K562 (cell line): Measurements from ENCODE around the gene TMEM107. TPM values are rescaled to one million over a fixed set of nuclear protein-coding genes. Genes with fewer than 3 reads are reported as not detected.

ENCODE experiments used
- BACH1 ChIP-seq: fragments of 200-800 bp; sonication (Bioruptor generic); IDR thresholded peaks from 2 replicates; pipeline ENCODE4 v1.6.1; 2016; ENCODE audit warnings: missing genetic modification characterization, missing compliant biosample characterization
- EWSR1 ChIP-seq: fragments of 450-650 bp; IDR thresholded peaks from 2 replicates; pipeline ENCODE4 v1.6.1; 2018; ENCODE audit warnings: borderline replicate concordance, mild to moderate bottlenecking, low read depth, moderate library complexity; ENCODE audit not compliant: partially characterized antibody
- KDM4B ChIP-seq, 2 experiments: fragments of 450-650 bp in 1 of 2; sonication (generic) in 1 of 2; IDR thresholded peaks; 2 replicates each; pipeline ENCODE4 v1.6.1; 2016 to 2017; ENCODE audit warnings: borderline replicate concordance in 2 of 2, antibody characterized with exemption in 1 of 2, low read depth in 1 of 2, mild to moderate bottlenecking in 1 of 2
- KLF16 ChIP-seq: IDR thresholded peaks from 2 replicates; pipeline ENCODE4 v1.6.1; 2016; ENCODE audit warnings: antibody characterized with exemption
- RHOXF2B ChIP-seq: fragments of 250-450 bp; sonication (Bioruptor Pico); conservative IDR thresholded peaks from 2 replicates; pipeline ENCODE4 v1.5.1; 2021
- TRIM28 ChIP-seq: fragments of 450-650 bp; IDR thresholded peaks from 2 replicates; pipeline ENCODE4 v1.6.1; 2017
- TSC22D4 ChIP-seq: fragments of 450-650 bp; IDR thresholded peaks from 2 replicates; pipeline ENCODE4 v1.6.1; 2016; ENCODE audit warnings: missing genetic modification characterization, missing biosample characterization, control low read depth
- ZFX ChIP-seq: sonication (generic); formaldehyde crosslinking; IDR thresholded peaks from 2 replicates; pipeline ENCODE4 v1.8.0; 2022; ENCODE audit warnings: mild to moderate bottlenecking, missing genetic modification reagents, moderate library complexity
- ZNF239 ChIP-seq: fragments of 250-450 bp; sonication (Bioruptor Pico); IDR thresholded peaks from 2 replicates; pipeline ENCODE4 v1.4.0; 2020; ENCODE audit warnings: mild to moderate bottlenecking
- ZNF583 ChIP-seq: fragments of 250-450 bp; sonication (Bioruptor Pico); IDR thresholded peaks from 2 replicates; pipeline ENCODE4 v1.4.0; 2020
- polyA plus RNA-seq, 8 experiments: library from polyadenylated mRNA; depleted of rRNA in 4 of 8; stranded (reverse) in 5 of 8; unstranded in 3 of 8; fragments of >200 nt; fragmentation: Nextera tagmentation in 2 of 8; fragmentation: Illumina TruSeq in 1 of 8; extraction: Ambion mirVana in 2 of 8; extraction: Trizol in 1 of 8; gene quantifications; 2 replicates each; pipeline versions ENCODE4 v1.2.1 to v1.2.3, GENCODE V29; 2011 to 2014; ENCODE audit warnings: inconsistent platforms in 1 of 8, missing spikeins in 1 of 8
- total RNA-seq, 7 experiments: library from RNA; depleted of rRNA in 6 of 7; stranded (reverse); fragments of >200 nt in 6 of 7; fragmentation: Illumina TruSeq in 2 of 7; extraction: Trizol in 2 of 7; gene quantifications; 2 replicates each; pipeline versions ENCODE4 v1.2.1 to v1.2.3, GENCODE V29; 2011 to 2021; ENCODE audit warnings: low replicate concordance in 1 of 7
- TF ChIP-seq, protein P1 (sequence below): fragments of 250-450 bp; sonication (Bioruptor Pico); IDR thresholded peaks from 2 replicates; pipeline ENCODE4 v1.8.0; 2022; ENCODE audit warnings: inconsistent platforms
- TF ChIP-seq, protein P2 (sequence below): fragments of 450-650 bp; formaldehyde crosslinking; IDR thresholded peaks from 2 replicates; pipeline ENCODE4 v1.4.0; 2022; ENCODE audit warnings: missing genetic modification characterization
- TF ChIP-seq, protein P3 (sequence below): sonication (generic); formaldehyde crosslinking; IDR thresholded peaks from 2 replicates; pipeline ENCODE4 v1.8.1; 2023; ENCODE audit warnings: mild to moderate bottlenecking, missing genetic modification reagents, moderate library complexity
- TF ChIP-seq, protein P4 (sequence below): fragments of 200-800 bp; sonication (Bioruptor generic); IDR thresholded peaks from 2 replicates; pipeline ENCODE4 v1.6.1; 2017; ENCODE audit warnings: missing genetic modification characterization, missing compliant biosample characterization
- TF ChIP-seq, protein P5 (sequence below): fragments of 250-450 bp; sonication (Bioruptor Pico); IDR thresholded peaks from 2 replicates; pipeline ENCODE4 v1.8.0; 2021; ENCODE audit warnings: moderate library complexity, mild to moderate bottlenecking, inconsistent platforms
- TF ChIP-seq, protein P6 (sequence below): fragments of 250-450 bp; sonication (Bioruptor Pico); IDR thresholded peaks from 2 replicates; pipeline ENCODE4 v1.4.0; 2020; ENCODE audit warnings: mild to moderate bottlenecking, moderate library complexity
- TF ChIP-seq, protein P7 (sequence below): sonication (generic); formaldehyde crosslinking; IDR thresholded peaks from 2 replicates; pipeline ENCODE4 v1.8.1; 2023; ENCODE audit warnings: mild to moderate bottlenecking, missing genetic modification reagents

Gene TMEM107
- total and polyA plus RNA-seq, 9 of the 15 experiments (the other 6 are each of a cell fraction or from before 2014, with no cell fraction given): 7.1 to 26.2 (median 16.9) TPM

DNA sequence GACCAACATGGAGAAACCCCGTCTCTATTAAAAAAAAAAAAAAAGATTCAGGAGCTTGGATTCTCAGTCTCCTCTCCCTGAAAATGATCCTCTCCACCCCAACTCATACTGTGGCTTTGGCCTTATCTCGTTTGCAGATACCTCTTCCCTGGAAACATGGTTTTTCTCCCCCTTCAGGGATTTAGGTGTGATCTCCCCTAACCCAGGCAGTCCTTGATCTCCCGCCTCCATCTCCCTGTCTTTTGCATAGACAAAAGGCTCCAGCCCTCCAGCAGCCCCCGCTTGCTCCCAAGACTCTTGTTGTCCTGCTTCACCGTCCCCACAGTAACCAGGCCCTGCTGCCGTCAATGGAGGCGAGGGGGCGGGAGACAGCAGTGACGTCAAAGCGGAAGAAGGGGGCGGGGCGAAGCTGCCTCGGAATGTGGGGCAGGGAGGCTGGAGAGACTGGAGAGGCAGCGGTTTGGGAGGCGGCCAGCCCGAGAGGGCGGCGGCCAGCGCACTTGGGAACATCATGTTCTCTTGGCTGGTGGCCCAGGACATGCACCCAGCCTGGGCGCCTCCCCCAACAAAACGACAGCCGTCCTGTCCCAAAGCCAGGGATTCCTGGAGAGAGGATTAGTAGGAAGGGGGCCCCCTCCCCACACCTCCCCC, 22.1 kb downstream of the TMEM107 start (continued):
- TF ChIP-seq, protein P1, sequence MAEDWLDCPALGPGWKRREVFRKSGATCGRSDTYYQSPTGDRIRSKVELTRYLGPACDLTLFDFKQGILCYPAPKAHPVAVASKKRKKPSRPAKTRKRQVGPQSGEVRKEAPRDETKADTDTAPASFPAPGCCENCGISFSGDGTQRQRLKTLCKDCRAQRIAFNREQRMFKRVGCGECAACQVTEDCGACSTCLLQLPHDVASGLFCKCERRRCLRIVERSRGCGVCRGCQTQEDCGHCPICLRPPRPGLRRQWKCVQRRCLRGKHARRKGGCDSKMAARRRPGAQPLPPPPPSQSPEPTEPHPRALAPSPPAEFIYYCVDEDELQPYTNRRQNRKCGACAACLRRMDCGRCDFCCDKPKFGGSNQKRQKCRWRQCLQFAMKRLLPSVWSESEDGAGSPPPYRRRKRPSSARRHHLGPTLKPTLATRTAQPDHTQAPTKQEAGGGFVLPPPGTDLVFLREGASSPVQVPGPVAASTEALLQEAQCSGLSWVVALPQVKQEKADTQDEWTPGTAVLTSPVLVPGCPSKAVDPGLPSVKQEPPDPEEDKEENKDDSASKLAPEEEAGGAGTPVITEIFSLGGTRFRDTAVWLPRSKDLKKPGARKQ: no peak
- TF ChIP-seq KLF16 (no peak), ZNF239 (CRISPR knock-in tag) (no peak), RHOXF2B (CRISPR knock-in tag) (no peak), TSC22D4 (no peak), ZNF583 (no peak), BACH1 (tag) (no peak), EWSR1 (no peak), ZFX (CRISPR knock-in tag) (peak; percentile 67), TRIM28 (no peak), KDM4B (IDR thresholded peaks at IDR 0.05; ENCODE audit: borderline replicate concordance in 2 of 2, low read depth in 1 of 2) (no peak)
- TF ChIP-seq, protein P2, sequence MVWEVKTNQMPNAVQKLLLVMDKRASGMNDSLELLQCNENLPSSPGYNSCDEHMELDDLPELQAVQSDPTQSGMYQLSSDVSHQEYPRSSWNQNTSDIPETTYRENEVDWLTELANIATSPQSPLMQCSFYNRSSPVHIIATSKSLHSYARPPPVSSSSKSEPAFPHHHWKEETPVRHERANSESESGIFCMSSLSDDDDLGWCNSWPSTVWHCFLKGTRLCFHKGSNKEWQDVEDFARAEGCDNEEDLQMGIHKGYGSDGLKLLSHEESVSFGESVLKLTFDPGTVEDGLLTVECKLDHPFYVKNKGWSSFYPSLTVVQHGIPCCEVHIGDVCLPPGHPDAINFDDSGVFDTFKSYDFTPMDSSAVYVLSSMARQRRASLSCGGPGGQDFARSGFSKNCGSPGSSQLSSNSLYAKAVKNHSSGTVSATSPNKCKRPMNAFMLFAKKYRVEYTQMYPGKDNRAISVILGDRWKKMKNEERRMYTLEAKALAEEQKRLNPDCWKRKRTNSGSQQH (CRISPR knock-in tag): no peak
- TF ChIP-seq, protein P3, sequence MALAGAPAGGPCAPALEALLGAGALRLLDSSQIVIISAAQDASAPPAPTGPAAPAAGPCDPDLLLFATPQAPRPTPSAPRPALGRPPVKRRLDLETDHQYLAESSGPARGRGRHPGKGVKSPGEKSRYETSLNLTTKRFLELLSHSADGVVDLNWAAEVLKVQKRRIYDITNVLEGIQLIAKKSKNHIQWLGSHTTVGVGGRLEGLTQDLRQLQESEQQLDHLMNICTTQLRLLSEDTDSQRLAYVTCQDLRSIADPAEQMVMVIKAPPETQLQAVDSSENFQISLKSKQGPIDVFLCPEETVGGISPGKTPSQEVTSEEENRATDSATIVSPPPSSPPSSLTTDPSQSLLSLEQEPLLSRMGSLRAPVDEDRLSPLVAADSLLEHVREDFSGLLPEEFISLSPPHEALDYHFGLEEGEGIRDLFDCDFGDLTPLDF (CRISPR knock-in tag): no peak
- TF ChIP-seq, protein P4, sequence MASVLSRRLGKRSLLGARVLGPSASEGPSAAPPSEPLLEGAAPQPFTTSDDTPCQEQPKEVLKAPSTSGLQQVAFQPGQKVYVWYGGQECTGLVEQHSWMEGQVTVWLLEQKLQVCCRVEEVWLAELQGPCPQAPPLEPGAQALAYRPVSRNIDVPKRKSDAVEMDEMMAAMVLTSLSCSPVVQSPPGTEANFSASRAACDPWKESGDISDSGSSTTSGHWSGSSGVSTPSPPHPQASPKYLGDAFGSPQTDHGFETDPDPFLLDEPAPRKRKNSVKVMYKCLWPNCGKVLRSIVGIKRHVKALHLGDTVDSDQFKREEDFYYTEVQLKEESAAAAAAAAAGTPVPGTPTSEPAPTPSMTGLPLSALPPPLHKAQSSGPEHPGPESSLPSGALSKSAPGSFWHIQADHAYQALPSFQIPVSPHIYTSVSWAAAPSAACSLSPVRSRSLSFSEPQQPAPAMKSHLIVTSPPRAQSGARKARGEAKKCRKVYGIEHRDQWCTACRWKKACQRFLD (CRISPR knock-in tag): no peak
- TF ChIP-seq, protein P5, sequence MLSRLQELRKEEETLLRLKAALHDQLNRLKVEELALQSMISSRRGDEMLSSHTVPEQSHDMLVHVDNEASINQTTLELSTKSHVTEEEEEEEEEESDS (CRISPR knock-in tag): no peak
- TF ChIP-seq, protein P6, sequence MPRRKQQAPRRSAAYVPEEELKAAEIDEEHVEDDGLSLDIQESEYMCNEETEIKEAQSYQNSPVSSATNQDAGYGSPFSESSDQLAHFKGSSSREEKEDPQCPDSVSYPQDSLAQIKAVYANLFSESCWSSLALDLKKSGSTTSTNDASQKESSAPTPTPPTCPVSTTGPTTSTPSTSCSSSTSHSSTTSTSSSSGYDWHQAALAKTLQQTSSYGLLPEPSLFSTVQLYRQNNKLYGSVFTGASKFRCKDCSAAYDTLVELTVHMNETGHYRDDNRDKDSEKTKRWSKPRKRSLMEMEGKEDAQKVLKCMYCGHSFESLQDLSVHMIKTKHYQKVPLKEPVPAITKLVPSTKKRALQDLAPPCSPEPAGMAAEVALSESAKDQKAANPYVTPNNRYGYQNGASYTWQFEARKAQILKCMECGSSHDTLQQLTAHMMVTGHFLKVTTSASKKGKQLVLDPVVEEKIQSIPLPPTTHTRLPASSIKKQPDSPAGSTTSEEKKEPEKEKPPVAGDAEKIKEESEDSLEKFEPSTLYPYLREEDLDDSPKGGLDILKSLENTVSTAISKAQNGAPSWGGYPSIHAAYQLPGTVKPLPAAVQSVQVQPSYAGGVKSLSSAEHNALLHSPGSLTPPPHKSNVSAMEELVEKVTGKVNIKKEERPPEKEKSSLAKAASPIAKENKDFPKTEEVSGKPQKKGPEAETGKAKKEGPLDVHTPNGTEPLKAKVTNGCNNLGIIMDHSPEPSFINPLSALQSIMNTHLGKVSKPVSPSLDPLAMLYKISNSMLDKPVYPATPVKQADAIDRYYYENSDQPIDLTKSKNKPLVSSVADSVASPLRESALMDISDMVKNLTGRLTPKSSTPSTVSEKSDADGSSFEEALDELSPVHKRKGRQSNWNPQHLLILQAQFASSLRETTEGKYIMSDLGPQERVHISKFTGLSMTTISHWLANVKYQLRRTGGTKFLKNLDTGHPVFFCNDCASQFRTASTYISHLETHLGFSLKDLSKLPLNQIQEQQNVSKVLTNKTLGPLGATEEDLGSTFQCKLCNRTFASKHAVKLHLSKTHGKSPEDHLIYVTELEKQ (CRISPR knock-in tag): no peak
- TF ChIP-seq, protein P7, sequence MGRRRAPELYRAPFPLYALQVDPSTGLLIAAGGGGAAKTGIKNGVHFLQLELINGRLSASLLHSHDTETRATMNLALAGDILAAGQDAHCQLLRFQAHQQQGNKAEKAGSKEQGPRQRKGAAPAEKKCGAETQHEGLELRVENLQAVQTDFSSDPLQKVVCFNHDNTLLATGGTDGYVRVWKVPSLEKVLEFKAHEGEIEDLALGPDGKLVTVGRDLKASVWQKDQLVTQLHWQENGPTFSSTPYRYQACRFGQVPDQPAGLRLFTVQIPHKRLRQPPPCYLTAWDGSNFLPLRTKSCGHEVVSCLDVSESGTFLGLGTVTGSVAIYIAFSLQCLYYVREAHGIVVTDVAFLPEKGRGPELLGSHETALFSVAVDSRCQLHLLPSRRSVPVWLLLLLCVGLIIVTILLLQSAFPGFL (CRISPR knock-in tag): no peak
